GM12878 (cell line): ENCODE results near the gene CES4A.

Experiments
- CBX5 ChIP-seq: sonication (generic); IDR thresholded peaks from 2 replicates; pipeline ENCODE4 v1.6.1; 2016; ENCODE audit warnings: low read depth, moderate library complexity, mild to moderate bottlenecking, inconsistent platforms
- CHD4 ChIP-seq: fragments of 200-600 bp; sonication (generic); IDR thresholded peaks from 2 replicates; pipeline ENCODE4 v1.6.1; 2016; ENCODE audit warnings: mild to moderate bottlenecking
- EED ChIP-seq: sonication (generic); IDR thresholded peaks from 2 replicates; pipeline ENCODE4 v1.6.1; 2016; ENCODE audit warnings: antibody characterized with exemption, low read depth
- EZH2 ChIP-seq: IDR thresholded peaks from 2 replicates; pipeline ENCODE4 v1.6.1; 2012; ENCODE audit warnings: low read depth, mild to moderate bottlenecking, control low read depth, inconsistent platforms, low read length, borderline replicate concordance; ENCODE audit not compliant: control insufficient read depth
- FOXM1 ChIP-seq: IDR thresholded peaks from 2 replicates; pipeline ENCODE4 v1.6.1; 2012; ENCODE audit warnings: low read depth, mild to moderate bottlenecking, inconsistent platforms, low read length, moderate library complexity
- GABPA ChIP-seq: IDR thresholded peaks from 2 replicates; pipeline ENCODE4 v1.6.1; 2014; ENCODE audit warnings: antibody characterized with exemption, low read depth, mild to moderate bottlenecking, inconsistent platforms
- KAT2A ChIP-seq: conservative IDR thresholded peaks from 2 replicates; pipeline ENCODE4 v1.6.1; 2011; ENCODE audit warnings: low read depth, low read length; ENCODE audit not compliant: control insufficient read depth
- KDM1A ChIP-seq: fragments of 200-600 bp; sonication (generic); IDR thresholded peaks from 2 replicates; pipeline ENCODE4 v1.6.1; 2016; ENCODE audit warnings: borderline replicate concordance
- POLR2AphosphoS5 ChIP-seq: IDR thresholded peaks from 2 replicates; pipeline ENCODE4 v1.6.1; 2011; ENCODE audit warnings: mild to moderate bottlenecking, low read length, inconsistent platforms
- RBBP5 ChIP-seq: fragments of 200-600 bp; sonication (generic); conservative IDR thresholded peaks from 2 replicates; pipeline ENCODE4 v1.6.1; 2016
- SPI1 ChIP-seq: IDR thresholded peaks from 2 replicates; pipeline ENCODE4 v1.6.1; 2011; ENCODE audit warnings: low read depth, mild to moderate bottlenecking, low read length, moderate library complexity, borderline replicate concordance; ENCODE audit not compliant: insufficient read depth
- YY1 ChIP-seq: IDR thresholded peaks from 2 replicates; pipeline ENCODE4 v1.6.1; 2011; ENCODE audit warnings: low read depth, mild to moderate bottlenecking, low read length
- TF ChIP-seq, protein P1 (sequence below): fragments of 450-650 bp; IDR thresholded peaks from 2 replicates; pipeline ENCODE4 v1.6.1; 2018; ENCODE audit warnings: borderline replicate concordance, mild to moderate bottlenecking; ENCODE audit not compliant: partially characterized antibody
- TF ChIP-seq, protein P2 (sequence below), 3 experiments: IDR thresholded peaks in 2 of 3; conservative IDR thresholded peaks in 1 of 3; 2 replicates each; pipeline ENCODE4 v1.5.1; 2011; ENCODE audit warnings: low read depth in 3 of 3, low read length in 3 of 3, mild to moderate bottlenecking in 3 of 3, control low read depth in 2 of 3, moderate library complexity in 2 of 3, inconsistent platforms in 1 of 3, mixed read lengths in 1 of 3; ENCODE audit not compliant: control insufficient read depth in 2 of 3, insufficient read depth in 1 of 3; ENCODE audit errors: extremely low read depth in 1 of 3

DNA sequence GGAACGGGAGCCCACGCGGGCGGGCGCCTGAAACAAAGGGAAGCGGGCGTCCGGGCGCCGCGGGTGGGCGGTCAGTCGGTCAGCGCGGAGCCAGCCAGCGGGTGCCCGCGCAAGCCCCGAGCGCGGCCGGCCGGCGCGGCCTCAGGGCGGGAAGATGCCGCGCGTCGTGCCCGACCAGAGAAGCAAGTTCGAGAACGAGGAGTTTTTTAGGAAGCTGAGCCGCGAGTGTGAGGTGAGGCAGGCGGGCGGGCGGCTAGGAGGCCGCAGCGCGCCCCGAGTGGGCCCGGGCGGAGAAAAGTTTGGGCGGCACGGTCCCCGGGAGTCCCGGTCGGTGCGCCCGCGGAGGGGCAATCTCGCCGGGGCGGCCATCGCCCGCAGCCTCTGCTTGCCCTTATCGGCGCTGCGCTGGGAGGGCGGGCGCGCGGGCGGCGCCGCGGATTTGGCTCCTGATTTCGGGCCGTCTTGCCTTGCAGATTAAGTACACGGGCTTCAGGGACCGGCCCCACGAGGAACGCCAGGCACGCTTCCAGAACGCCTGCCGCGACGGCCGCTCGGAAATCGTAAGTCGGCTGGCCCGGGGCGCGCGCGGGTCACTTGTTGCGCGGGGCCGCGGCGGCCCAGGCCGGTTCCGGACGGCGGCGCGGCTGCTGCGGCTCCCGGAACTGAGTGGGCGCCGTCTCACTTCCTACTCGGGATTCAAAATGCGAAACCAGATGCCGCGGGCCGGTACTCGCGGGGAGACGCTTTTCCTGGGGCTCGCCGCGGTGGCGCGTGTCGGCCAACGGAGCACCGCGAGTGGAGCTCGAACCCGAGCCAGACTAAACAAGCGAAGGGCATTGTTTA is 41.1 kb downstream of the CES4A start:
- no peak; the same call in 1 of the 2 replicates for TF ChIP-seq POLR2AphosphoS5
- TF ChIP-seq EED = peak; percentile 41; the same call in 1 of the 2 replicates
- TF ChIP-seq SPI1 = peak; percentile 56
- TF ChIP-seq FOXM1 = no peak
- TF ChIP-seq RBBP5 = no peak
- no peak for TF ChIP-seq KDM1A
- TF ChIP-seq CHD4 = no peak
- no peak for TF ChIP-seq EZH2
- TF ChIP-seq, protein P1, sequence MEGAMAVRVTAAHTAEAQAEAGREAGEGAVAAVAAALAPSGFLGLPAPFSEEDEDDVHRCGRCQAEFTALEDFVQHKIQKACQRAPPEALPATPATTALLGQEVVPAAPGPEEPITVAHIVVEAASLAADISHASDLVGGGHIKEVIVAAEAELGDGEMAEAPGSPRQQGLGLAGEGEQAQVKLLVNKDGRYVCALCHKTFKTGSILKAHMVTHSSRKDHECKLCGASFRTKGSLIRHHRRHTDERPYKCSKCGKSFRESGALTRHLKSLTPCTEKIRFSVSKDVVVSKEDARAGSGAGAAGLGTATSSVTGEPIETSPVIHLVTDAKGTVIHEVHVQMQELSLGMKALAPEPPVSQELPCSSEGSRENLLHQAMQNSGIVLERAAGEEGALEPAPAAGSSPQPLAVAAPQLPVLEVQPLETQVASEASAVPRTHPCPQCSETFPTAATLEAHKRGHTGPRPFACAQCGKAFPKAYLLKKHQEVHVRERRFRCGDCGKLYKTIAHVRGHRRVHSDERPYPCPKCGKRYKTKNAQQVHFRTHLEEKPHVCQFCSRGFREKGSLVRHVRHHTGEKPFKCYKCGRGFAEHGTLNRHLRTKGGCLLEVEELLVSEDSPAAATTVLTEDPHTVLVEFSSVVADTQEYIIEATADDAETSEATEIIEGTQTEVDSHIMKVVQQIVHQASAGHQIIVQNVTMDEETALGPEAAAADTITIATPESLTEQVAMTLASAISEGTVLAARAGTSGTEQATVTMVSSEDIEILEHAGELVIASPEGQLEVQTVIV = no peak
- no peak for TF ChIP-seq GABPA
- TF ChIP-seq, protein P2, sequence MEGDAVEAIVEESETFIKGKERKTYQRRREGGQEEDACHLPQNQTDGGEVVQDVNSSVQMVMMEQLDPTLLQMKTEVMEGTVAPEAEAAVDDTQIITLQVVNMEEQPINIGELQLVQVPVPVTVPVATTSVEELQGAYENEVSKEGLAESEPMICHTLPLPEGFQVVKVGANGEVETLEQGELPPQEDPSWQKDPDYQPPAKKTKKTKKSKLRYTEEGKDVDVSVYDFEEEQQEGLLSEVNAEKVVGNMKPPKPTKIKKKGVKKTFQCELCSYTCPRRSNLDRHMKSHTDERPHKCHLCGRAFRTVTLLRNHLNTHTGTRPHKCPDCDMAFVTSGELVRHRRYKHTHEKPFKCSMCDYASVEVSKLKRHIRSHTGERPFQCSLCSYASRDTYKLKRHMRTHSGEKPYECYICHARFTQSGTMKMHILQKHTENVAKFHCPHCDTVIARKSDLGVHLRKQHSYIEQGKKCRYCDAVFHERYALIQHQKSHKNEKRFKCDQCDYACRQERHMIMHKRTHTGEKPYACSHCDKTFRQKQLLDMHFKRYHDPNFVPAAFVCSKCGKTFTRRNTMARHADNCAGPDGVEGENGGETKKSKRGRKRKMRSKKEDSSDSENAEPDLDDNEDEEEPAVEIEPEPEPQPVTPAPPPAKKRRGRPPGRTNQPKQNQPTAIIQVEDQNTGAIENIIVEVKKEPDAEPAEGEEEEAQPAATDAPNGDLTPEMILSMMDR (IDR thresholded peaks at IDR 0.05 in 2 of 3, conservative IDR thresholded peaks at IDR 0.05 in 1 of 3; ENCODE audit: control insufficient read depth in 2 of 3, extremely low read depth in 1 of 3, insufficient read depth in 1 of 3, low read depth in 3 of 3, low read length in 3 of 3) = no peak
- TF ChIP-seq YY1 = peak; percentile 36; the same call in 1 of the 2 replicates
- no peak for TF ChIP-seq KAT2A
- TF ChIP-seq CBX5 = no peak
